ENCODE data around the gene FAM83G.

Gene FAM83G

DNA sequence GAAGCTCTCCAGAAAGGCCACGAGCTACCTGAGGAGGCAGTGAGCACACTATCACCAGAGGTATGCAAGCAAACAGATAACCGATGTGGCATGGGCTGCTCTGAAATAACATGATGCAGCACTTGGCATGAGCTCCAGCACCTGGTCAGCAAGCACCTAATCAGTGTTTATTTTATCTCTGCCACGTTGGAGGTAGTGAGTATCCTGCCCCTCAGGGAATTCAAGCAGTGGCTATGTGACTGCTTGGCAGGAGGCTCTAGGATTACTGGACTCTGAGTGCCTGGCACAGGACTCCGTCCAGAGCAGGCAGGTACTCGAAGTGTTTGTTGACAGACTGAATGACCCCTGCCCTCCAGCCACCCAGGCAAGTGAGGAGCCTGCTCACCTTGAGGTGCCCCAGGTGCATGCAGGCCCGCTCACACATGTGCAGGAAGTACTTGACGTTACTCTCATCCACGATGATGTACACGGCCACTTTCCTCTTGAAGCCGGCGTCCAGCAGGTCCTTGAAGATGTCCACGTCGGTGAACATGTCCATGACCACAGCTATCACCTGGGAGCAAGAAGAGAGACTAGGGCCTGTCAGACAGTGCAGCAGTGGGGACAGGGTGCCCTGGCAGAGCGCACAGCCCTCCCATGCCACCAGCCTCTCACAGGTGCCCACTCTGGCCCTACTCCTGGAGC lies 16.6 kb downstream of the FAM83G start:
- no peak for DNase-seq

DNA sequence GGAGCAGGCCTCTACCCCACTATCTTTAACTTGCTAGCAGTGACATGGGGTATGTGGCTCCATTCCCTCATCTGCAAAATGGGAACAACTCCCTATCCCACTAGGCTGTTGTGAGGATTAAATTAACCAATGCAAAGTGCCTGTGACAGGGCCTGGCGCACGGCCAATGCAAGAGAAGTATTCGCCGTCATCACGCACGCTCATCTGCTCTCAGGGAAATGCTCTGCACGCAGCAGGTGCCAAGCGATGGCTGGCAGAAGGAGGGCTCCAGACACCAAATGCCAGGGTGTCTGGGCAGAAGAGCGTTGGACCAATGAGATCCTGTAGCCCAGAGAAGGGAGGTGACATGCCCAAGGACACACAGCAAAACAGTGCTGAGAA lies 17.3 kb downstream of the FAM83G start:
- DNase-seq = no peak

DNA sequence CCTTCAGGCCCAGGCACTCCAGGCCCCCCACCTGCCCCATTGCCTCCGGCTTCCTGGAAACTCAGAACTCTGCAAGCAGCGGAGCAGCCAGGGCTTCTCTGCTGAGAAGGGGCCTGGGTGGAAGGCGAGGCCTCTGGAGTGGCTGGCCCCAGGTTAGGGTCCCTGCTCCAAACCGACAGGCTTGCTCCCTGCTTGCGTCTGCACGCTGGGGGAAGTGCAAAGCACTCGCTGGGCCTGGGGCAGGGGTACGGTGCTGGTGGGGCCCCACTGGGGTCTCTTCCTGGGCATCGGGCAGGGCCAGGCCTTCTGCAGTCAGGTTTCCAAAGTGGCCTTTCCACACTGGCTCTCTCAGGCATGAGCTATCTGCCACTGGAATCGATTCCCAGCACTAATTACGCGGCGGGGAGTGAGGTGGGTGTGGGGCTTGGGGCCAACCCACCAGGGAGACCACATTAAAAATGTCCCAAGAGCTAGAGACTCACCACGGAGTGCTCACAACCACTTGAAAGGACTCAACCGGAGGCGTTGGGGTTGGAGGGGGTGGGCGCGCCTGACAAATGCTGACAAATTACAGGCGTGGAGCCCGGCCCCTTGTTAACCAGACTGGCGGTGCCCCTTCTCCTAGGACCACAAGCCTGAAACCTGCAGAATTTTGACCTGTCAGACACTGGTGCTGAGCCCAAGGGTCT lies 17.9 kb downstream of the FAM83G start:
- no peak for DNase-seq

DNA sequence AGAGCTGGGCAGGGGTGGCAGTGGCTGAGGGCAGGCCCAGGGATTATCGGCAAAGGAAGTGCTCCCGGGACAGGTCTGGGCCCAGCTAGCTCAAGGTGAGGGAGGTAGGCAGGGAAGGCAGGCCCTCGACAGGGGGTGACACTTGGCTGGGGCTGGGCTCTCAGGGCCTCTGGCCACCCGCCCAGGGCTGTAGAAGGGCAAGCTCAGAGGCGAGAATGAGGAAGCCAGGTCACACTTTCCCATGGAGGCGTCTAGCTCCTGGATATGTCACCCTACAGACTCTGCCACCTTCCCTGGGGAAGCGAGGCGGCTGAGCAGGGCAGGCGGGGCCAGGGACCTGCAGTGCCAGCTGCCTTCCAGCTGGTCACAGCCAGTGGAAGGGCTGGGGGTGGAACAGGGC lies 19.1 kb downstream of the FAM83G start:
- no peak for DNase-seq

DNA sequence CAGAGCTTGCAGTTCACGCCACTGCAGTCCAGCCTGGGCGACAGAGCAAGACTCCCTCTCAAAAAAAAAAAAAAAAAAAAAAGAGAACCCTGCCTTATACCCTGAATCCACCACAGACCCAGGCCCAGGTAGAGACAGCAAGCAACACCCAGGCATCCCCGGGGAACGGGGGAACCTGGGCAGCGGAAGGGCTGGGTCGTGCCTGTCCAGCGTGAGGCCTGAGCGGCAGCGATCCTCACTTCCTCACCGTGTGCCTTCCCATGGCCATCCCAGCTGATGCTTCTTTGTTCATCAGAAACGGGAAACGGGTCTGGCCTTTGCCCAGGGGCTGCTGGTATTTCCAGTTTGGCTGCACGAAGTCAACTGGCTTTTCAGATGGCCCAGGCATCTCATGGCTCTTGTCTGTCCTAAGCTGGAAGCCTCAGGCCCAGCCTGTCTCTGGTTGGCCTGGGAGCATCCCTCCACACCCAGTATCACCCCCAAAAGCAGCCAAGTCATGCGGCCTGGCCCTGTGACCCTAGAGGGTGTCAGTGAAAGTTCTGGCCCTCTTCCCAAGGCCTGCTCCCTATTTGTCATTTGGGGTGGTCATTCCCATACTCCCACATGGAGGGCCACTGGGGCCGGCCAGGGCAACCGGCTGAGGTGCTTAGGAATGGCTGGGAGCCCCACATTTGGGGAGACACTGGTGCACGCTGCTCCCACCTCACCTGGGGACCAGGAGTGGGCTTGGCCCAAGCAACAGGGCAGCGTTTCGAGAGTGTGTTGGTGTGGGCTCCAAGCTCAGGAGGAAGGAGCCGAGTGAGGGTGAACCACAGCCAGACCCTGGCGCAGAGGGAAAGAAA lies 20.1 kb downstream of the FAM83G start:
- DNase-seq = no peak

DNA sequence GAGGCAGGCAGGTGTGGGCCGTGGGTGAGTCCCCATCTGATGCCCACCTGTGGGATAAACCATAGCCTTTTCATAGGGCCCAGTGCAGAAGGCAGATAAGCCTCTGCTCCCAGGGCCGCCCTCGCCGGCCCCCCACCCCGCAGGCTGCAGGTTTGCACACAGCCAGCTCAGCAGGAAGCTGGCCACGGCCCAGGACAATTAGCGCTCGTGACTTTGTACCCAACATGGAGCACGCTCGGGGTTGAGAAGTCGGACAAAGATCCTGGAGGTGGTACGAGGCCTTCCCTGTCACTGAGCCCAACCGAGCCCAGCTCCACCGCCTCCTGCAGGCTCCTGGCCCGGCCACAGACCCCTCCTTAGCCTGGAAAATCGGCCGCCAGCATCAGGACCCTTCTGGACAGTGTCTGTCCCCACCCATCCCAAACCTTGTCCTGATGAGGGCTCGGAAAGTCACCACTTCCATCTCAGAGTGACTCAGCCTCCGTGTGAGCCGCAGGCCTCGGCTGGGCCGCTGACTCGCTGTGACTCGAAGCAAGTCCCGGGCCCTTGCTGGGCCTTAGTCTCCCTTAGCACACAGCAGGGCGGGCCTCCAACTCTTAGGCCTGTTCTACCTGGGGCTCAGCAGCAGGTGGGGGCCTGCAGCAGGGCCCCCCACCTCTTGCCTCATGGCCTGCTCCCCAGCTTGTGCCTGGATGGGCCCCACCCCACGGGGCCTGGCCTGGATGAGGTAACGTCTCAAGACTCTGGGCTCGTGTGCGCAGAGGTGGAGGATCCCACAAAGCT lies 22.7 kb downstream of the FAM83G start:
- DNase-seq = no peak

DNA sequence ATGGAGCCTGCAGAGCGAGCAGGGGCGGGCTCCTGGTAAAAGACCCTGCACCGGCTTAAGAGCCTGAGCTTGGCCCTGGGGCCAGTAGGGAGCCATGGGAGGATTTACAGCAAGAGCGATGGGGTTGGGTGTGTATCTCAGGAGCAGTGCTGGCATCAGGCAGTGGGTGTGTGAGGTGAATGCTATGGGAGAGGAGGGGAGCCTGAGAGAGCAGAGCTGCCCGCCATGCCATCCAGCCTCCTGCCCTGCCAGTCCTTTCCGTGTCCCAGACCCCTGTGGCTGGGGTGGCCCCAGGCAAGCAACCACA lies 23.3 kb downstream of the FAM83G start:
- no peak for DNase-seq

DNA sequence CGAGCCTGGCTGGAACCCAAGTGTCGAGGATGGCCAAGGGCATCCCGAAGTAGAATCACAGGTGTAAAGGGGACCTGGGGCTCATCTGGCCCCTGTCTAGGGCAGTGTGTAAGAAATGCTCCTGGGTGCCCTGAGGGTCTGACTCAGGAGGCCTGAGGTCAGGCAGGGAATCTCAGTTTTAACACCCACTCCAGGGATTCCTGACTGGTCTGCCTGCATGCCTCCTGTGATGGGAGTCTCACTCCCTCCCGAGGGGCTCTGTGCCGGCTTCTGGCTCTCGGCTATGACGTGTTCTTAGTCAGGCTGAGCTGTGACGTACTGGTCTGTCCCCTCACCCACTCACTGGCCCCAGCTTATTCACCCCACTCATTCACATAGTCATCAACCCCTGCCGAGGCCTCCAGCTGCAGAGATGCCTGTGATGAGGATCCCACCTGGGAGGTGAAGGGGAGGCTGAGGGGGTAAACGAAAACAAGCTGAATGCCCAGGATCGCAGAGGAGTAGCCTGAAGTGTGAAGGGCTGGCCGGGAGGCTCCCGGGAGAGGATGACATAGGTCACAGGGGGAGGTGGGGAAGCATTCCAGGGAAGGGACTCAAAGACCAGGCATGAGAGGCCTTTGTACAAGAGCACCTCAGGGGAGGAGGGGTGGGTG lies 23.8 kb downstream of the FAM83G start:
- no peak for DNase-seq

DNA sequence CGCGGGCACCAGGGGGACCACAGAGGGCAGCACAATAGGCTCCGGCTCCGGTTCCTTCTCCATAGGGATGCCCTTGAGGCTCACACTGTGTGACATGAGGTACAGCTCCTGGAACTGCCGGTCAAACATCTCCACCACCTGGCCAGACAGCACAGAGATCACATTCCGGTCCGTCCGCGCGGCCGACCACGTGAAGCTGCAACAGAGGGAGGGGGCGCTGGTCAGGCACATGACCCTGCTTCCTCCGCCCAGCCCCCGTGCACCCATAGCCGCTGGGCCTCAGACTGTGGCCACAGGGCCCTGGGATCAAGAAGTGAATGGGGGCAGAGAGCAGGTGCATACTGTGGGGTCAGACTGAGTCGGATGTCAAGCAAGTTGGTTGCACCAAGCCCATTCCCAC lies 25.9 kb downstream of the FAM83G start:
- DNase-seq = no peak

DNA sequence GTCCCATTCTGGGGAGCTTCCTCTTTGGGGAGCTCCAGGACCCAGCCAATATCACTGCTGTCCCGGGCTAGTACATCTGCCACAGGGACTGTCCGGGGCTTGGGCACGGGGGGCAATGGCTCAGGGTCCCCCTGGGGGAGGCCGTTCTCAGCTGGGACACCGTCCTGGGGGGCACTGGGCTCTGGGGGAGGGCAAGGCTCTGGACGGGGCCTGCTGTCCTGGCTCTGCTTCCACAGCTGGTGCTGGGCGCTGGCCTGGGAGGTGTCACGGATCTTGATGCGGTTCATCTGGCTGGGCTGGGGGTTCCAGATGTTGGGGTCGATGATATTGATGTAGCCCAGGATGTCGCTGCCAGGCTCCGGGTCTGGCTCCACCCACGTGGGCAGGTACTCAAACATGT lies 26.5 kb downstream of the FAM83G start:
- no peak for DNase-seq

DNA sequence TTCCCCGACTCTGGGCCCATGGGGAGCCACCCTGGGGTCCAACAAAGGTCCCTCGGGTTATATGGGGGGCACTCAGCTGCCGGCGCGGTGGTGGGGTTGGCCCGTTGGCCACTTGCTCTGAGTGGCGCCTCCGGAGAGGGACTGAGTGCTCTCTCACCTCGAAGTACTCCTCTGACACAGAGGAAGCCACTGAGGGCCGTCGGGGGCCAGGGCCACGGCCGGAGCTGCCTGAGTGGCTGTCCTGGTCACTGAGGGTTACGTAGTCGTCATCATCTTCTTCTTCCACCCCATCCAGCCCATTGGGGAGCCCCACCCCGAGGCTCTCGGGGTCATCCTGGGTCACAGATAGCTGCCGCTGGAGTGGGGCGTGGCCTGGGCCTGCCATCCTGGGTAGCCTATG lies 26.9 kb downstream of the FAM83G start:
- no peak for DNase-seq

DNA sequence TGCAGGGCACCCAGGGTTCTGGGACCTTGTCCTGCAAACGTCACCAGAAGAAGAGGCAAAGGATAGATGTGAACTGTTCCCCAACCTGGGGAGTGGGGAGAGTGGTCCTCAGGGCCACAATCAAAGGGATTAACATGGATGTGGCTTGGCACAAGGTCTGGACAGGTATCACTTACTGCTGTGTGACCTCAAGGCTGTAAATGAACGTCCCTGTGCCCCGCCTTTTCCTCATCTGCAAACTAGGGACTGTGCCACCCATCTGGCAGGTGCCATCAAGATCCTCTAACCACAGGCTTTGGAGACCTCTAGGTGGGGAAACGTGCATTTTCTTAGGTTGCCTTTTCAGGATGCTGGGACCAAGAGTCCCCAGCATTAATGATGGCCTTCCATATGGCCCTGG lies 27.5 kb downstream of the FAM83G start:
- DNase-seq = no peak

DNA sequence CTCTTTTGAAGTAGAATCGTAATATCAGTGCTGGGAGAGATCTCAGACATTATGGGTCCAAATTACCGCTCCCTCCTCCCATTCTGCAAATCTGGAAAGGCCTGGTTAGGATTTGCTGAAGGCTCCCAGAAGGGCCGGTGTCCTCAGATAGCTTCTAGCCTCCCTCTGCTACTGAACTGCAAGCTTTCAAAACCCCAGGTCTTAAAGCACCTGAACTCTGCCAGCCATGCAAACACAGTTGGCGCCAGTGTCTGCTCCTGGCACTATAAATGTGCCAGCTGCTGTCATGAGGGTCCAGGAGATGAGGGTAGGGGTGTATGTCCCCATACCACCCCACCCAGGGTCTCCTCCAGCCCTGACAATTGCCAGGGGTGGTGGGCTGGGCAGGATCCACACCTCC lies 28.4 kb downstream of the FAM83G start:
- DNase-seq = no peak

DNA sequence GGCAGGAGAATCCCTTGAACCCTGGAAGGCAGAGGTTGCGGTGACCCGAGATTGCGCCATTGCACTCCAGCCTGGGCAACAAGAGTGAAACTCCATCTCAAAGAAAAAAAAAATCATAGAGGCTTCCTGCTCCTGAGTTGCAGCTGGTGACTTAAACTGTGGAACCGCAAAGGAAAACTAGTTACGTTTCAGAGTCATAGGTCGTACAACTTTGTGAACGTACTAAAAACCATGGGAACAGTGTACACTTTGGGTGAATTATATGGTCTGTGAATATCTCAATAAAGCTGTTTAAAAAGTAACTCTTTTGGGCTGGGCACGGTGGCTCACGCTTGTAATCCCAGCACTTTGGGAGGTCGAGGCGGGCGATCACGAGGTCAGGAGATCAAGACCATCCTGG lies 29.0 kb downstream of the FAM83G start:
- no peak for DNase-seq

DNA sequence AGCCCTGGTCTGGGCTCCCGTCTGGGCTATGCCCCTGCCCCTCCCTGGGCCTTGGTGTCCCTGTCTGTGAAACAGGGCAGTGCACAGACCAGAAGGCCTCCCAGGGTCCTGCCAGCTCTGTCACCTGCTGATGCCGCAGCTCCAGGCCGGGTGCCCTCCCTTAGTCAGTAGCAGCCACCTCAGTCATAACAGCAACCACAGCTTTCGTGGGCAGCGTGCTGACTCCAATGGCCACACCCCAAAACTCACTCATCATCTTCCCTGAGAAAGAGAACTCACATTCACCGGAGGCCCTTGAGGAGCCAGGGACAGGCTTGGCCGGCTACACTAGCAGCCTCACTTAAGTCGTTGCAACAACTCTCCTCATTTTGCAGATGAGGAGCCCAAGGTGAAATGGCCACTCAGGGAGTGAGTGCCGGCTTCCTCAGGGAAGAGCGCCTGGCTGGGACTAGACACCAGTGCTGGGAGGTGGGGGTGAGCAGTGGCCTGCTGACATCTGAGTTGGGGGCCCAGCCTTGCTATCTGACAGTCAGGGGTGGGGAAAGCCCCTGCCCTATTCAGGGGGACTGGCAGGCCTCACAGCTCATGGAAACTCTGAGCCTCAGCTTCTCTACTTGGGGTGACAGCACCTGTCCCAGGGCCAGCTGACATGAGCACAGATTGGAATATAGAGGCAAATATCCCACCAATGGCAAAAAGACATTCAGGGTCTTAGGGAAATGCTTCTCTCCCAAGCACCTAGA lies 30.0 kb downstream of the FAM83G start:
- DNase-seq = no peak

DNA sequence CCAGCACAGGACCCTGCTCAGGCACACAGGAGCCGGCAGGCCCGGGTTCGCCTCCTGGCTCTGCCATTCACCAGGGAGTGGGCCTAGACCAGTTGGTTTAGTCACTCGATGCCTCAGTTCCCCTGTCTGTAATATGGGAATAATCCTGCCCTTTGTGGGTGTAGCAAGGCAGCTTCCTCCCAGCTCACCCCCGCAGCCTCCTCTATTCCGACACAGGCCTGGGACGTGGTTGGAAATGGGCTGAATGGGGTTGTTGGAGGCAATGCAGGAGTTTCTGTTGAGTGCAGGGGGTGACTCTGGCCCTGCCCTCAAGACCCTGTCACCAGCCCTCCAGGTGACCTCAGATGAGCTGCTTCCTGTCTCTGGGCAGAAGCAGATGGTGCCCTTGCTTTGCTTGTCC lies 32.8 kb downstream of the FAM83G start:
- no peak for DNase-seq

DNA sequence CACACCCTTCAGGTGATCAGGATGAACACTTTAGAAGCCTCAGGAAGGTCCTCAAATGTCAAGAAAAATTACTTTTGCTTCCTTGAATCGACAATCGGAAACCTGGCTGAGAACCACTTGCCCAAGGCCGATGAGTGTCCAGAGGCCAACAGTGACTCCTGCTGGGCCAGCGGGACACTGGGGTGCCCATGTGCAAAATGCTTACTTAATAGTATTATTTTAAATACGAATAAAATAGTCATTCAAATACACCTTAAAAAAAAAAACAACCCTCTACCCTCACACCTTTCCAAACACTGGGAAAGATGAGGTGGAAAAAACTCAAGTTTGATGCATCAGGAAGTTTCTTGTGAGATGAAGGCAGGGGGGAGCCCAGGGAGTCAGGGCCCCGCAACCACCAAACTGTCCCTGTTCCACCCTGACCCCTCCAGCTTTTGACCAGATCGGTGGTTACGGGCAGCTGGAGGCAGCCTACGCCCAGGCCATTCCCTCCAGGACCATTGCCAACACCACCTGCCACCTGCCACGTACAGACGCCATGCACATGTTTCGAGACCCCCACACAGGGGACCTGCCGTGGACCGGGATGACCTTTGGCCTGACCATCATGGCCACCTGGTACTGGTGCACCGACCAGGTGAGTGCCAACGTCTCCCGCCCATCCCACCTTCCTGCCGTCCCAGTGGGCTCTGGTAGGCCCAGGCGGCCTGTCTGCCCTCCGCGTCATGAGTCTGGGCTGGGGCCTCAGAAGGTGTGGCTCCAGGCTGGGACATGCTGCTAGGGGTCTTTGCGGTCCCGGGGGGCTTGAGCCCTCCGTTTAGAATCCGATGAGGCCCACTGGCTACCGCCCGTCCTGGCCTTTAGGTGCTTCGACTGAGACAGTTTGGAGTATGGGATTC lies 33.7 kb downstream of the FAM83G start:
- no peak for DNase-seq

DNA sequence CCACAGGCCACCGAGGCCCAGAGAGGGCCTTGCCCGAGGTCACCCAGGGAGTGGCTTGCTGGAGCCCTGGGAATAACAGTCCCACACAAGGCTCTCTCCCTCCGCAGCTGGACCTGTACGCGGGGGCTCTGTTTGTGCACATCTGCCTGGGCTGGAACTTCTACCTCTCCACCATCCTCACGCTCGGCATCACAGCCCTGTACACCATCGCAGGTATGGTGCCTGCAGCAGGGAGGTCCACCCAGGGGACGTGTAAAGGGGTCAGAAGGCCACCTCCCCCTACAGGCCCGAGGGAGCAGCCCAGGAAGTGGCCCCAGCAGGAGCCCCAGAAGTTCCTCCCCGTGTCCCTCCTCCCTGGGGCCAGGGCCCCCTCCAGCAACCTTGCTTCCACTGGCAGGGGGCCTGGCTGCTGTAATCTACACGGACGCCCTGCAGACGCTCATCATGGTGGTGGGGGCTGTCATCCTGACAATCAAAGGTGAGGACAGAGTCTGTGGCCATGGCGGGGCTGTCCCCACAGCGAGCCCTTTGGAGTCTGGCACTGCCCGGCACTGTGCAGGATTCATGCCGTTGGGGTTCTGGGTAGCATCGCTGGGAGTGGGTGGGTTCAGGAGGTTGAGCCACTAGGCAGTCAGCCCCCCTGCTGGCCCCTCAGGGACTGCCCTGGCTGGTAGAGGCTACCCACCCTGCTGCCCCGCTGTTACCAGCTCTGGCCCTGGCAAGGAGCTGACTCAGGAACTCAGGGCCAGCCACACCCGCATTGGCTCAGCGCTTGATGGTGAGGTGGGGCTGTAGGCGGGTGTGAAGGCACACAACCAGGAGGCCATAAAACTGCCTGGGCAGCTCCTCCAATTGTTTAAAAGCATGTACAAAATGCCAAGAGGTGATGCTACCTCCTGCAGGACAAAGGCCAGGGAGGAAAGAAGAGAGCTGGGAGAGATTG lies 35.3 kb downstream of the FAM83G start:
- DNase-seq = no peak

DNA sequence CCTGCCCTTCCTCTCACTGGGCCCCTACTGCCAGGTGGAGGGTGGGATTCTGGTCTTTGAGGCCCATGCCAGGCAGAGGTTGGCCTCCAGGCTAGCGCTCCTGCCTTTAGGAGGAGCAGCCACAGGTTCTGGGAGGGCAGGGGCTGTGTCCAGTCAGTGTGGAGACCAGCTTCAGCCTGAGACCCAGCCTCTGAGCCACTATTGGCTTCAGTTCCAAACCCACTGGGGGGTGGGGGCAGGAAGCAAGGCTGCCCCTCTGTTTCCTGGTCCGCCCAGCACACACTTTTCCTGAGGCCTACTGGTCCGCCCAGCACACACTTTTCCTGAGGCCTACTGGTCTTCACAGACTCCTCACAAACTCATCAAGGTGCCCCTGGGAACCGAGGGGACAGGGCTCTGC lies 36.2 kb downstream of the FAM83G start:
- DNase-seq = no peak

DNA sequence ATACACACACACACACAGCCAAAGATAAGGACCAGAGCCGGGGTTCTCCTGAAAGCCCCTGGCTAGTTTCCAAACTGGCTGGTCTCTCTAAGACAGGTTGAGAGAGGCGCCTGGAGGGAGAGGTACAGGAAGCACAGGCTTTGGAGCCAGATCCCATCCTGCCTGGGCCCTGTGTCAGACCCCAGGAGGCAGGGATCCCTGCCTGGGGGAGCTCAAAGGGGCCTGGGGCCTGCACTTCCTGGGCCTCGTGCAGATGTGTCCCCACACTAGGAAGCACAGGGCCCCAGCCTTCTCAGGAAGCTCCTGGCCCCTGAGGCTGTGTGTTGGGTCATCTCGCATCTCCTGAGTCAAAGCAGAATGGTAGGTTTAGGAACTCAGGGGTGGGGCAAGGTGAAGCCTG lies 36.6 kb downstream of the FAM83G start:
- no peak for DNase-seq
